Measurements from ENCODE around the gene EXOC6.

DNA sequence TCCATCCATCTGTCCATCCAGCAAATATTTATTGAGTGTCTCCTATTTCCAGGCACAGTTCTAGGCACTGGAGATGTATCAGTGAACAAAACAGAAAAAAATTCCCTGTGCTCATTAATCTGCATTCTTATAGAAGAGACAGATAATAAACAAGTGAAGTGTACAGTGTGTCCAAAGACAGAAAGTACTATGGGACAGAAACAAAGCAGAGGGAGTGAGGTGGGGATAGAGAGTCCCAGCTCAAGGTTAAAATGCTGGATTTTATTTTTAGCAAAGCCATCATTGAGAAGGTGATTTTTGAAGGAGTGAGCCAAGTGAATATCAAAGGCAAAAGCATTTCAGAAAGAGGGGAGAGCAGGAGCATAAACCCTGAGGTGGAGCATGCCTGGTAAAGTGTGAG is 21.8 kb upstream of the EXOC6 start:
- TF ChIP-seq, protein P1, sequence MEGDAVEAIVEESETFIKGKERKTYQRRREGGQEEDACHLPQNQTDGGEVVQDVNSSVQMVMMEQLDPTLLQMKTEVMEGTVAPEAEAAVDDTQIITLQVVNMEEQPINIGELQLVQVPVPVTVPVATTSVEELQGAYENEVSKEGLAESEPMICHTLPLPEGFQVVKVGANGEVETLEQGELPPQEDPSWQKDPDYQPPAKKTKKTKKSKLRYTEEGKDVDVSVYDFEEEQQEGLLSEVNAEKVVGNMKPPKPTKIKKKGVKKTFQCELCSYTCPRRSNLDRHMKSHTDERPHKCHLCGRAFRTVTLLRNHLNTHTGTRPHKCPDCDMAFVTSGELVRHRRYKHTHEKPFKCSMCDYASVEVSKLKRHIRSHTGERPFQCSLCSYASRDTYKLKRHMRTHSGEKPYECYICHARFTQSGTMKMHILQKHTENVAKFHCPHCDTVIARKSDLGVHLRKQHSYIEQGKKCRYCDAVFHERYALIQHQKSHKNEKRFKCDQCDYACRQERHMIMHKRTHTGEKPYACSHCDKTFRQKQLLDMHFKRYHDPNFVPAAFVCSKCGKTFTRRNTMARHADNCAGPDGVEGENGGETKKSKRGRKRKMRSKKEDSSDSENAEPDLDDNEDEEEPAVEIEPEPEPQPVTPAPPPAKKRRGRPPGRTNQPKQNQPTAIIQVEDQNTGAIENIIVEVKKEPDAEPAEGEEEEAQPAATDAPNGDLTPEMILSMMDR (IDR thresholded peaks at IDR 0.05 in 8 of 11, conservative IDR thresholded peaks at IDR 0.05 in 3 of 11): no peak
- no peak for TF ChIP-seq POLR2A (IDR thresholded peaks at IDR 0.05)
- no peak for TF ChIP-seq POLR2AphosphoS5 (IDR thresholded peaks at IDR 0.05)
